Epithelial cell of umbilical artery (primary cell): ENCODE measurements around the gene CCDC82. TPM values are rescaled to one million over a fixed set of nuclear protein-coding genes. Genes with fewer than 3 reads are reported as not detected.

Source experiments
- total RNA-seq: library from RNA; depleted of rRNA; stranded (reverse); fragments of >200 nt; gene quantifications from 2 replicates; pipeline ENCODE4 v1.2.3, GENCODE V29; 2014

Gene CCDC82
- total RNA-seq, result 19.2 and 21.7 TPM in 2 replicates

GRCh38 chr11:96389720-96390487 lies at the start of gene CCDC82, which contains the start of gene JRKL:
CCDC82 (minus strand) TSS chr11:96389912; CDS start chr11:96384747, 5,165 bp downstream.
JRKL (plus strand) TSS chr11:96390013; CDS start chr11:96390650, 637 bp downstream.

GRCh38 chr11:96342961-96343711 lies 46.6 kb downstream of the CCDC82 start, which contains the start of gene MAML2:
MAML2 (minus strand) TSS chr11:96343195; CDS start chr11:96341895, 1,300 bp downstream.

Other genes with a start within 250 kb of the CCDC82 start
- 2.1 and 2.6 TPM in 2 replicates for gene MAML2, start 46.7 kb downstream of the CCDC82 start, total RNA-seq
- 7.8 and 10.9 TPM in 2 replicates for gene JRKL, start 101 bp upstream of the CCDC82 start, total RNA-seq